ENCODE data around the gene CUX1. TPM values are rescaled to one million over a fixed set of nuclear protein-coding genes. Genes with fewer than 3 reads are reported as not detected.

The CUX1 gene
- total RNA-seq, 1 experiment from 2014 or later = 47.6 TPM

- TF ChIP-seq CTCF (IDR thresholded peaks at IDR 0.05; ENCODE audit: unreplicated experiment) = no peak
- ChIA-PET CTCF (no interaction called here), POLR2A (no interaction called here)
- intact Hi-C loops (cut with micrococcal nuclease) = no loop called here
- H3K36me3 Mint-ChIP-seq (ENCODE audit: insufficient read depth, unreplicated experiment) = peaks cover 10% of the 10 kb centered on the region
- DNase-seq (ENCODE audit: unreplicated experiment) = no peak
- H3K4me1 Mint-ChIP-seq (ENCODE audit: insufficient read depth, unreplicated experiment) = peaks cover 18% of the 10 kb centered on the region
- H3K27me3 Mint-ChIP-seq (ENCODE audit: insufficient read depth, unreplicated experiment) = no peaks in the 10 kb centered on the region
- H3K9me3 Mint-ChIP-seq (ENCODE audit: unreplicated experiment) = peaks cover 11% of the 10 kb centered on the region
- no peak overlapping the region for H3K27ac Mint-ChIP-seq (ENCODE audit: low read depth, unreplicated experiment)
- BruUV-seq (replicated peaks) = no TSS peak
- H3K4me3 Mint-ChIP-seq (ENCODE audit: unreplicated experiment) = no peak overlapping the region
Measured at GRCh38 chr7:101854084-101854865, 36.8 kb downstream of the CUX1 start.

DNA sequence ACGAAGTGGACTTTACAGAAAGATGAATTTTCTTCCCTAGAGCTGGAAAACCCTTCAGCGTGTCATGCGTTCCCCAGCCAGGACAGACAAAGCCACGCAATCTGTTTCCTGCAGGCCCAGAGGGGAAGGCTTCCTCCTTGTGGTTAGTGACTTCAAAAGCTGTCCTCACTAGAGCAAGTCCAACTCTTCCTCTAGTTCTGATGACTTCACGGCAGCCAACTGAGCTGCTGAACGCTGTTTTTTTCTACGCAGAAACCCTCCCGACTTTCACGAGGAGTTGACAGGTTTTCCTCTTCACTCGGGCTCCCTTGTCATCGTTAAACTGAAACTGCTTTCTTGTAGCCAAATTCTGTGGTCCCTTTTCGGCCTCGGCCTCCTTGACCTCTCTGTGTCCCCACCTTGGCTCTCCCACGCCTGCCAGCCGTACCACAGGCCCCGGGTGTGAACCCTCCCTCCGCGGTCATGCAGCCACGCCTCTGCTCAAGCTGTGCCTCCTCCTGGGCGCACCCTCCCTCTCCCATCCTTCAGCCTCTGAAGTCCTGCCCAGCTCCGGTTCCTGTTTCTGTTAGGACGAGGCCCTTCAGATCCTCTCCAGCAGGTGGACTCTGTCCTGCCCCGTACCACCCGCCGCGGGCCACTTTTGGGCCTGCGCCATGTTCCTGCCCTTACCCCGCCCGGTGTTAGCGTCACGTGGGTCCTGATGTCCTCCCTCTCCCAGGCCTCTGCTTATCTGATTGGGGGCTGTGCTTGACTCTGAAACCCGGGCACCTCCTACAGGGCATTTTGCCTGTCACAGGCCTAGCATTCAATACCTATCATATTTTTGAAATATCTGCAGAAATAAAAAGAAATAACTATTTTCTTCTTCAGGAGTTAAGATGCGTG lies 39.3 kb downstream of the CUX1 start:
- CTCF ChIA-PET = interaction anchor here (0.6 to 1.5 kb wide), 18 partner anchors 8 to 380 kb away, joined by 3 to 7 read pairs (median 3); no protein-coding TSS in a partner anchor
- no TSS peak for BruUV-seq (replicated peaks)
- intact Hi-C loops (cut with micrococcal nuclease) = loop anchor here (1.0 to 2.0 kb wide), 4 partner anchors 26 to 380 kb away; no protein-coding TSS in a partner anchor
- POLR2A ChIA-PET = interaction anchor here (0.7 to 3.6 kb wide), 7 partner anchors 12 to 306 kb away, joined by 3 to 17 read pairs (median 4); no protein-coding TSS in a partner anchor
- TF ChIP-seq CTCF (IDR thresholded peaks at IDR 0.05; ENCODE audit: unreplicated experiment) = peak; percentile 53
- Mint-ChIP-seq H3K4me3 (ENCODE audit: unreplicated experiment) (peak overlapping the region; percentile 70), H3K4me1 (ENCODE audit: insufficient read depth, unreplicated experiment) (peaks cover 32% of the 10 kb centered on the region), H3K36me3 (ENCODE audit: insufficient read depth, unreplicated experiment) (peaks cover 3% of the 10 kb centered on the region), H3K9me3 (ENCODE audit: unreplicated experiment) (peaks cover 3% of the 10 kb centered on the region), H3K27ac (ENCODE audit: low read depth, unreplicated experiment) (peak overlapping the region; percentile 74), H3K27me3 (ENCODE audit: insufficient read depth, unreplicated experiment) (no peaks in the 10 kb centered on the region)
- peak; percentile 95 for DNase-seq (ENCODE audit: unreplicated experiment)

GRCh38 chr7:101857358-101857811 lies 40.0 kb downstream of the CUX1 start:
- H3K36me3 Mint-ChIP-seq (ENCODE audit: insufficient read depth, unreplicated experiment) = no peaks in the 10 kb centered on the region
- no peak for TF ChIP-seq CTCF (IDR thresholded peaks at IDR 0.05; ENCODE audit: unreplicated experiment)
- no peaks in the 10 kb centered on the region for H3K27me3 Mint-ChIP-seq (ENCODE audit: insufficient read depth, unreplicated experiment)
- no peaks in the 10 kb centered on the region for H3K9me3 Mint-ChIP-seq (ENCODE audit: unreplicated experiment)
- DNase-seq (ENCODE audit: unreplicated experiment) = no peak
- no TSS peak for BruUV-seq (replicated peaks)
- peaks cover 32% of the 10 kb centered on the region for H3K4me1 Mint-ChIP-seq (ENCODE audit: insufficient read depth, unreplicated experiment)
- ChIA-PET CTCF (interaction anchor here (0.6 to 1.5 kb wide), 7 partner anchors 9 to 378 kb away, joined by 3 to 4 read pairs (median 3); no protein-coding TSS in a partner anchor), POLR2A (interaction anchor here (1.3 to 3.6 kb wide), 4 partner anchors 11 to 37 kb away, joined by 4 to 17 read pairs (median 8); no protein-coding TSS in a partner anchor)
- H3K4me3 Mint-ChIP-seq (ENCODE audit: unreplicated experiment) = peak overlapping the region; percentile 70
- intact Hi-C loops (cut with micrococcal nuclease) = loop anchor here (1.0 to 2.0 kb wide), 4 partner anchors 25 to 379 kb away; no protein-coding TSS in a partner anchor
- H3K27ac Mint-ChIP-seq (ENCODE audit: low read depth, unreplicated experiment) = peak overlapping the region; percentile 74
